Activated gamma-delta T cell (primary cell): ENCODE results near the gene LRRTM4.

Experiments
- DNase-seq: peaks from one replicate; lab custom pipeline; 2025; lab: John Stamatoyannopoulos, UW

Gene LRRTM4

DNA sequence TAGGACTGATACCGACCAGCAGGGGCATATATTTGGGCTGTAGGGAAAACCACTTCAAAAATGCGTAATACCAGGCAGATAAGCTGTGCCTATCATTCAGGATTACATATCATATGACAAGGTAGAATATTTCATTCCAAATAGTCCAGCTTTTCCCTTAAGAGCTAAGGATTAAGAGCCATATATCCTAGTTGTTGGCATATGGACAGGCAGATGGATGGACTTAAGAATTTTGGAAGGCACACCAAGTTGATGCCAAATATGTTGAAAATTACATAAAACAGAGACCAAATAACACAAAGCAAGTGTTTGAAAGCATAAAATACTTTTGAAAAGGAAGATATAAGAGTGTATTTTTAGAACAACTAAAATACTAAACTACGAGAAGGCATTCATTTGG is 52.1 kb downstream of the LRRTM4 start:
- DNase-seq = no peak

DNA sequence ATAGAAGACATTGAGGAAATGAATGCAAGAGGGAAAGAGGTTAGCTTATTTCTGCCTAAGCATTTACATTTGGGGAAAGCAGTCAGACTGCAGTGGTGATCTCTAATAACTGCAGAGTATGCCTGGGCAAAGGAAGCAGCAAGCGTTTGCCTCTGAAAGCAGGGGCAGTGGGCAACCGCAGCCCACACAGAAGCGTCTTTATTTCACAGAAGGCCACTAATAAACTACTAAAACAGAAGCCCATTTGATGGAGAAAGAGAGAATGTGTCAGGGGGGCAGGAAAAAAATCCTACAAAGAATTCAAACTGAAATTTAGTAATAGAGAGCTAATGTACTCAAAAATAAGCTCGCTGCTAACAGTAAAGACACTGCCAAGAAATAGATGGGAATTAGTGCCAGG is 53.1 kb downstream of the LRRTM4 start:
- DNase-seq = no peak

DNA sequence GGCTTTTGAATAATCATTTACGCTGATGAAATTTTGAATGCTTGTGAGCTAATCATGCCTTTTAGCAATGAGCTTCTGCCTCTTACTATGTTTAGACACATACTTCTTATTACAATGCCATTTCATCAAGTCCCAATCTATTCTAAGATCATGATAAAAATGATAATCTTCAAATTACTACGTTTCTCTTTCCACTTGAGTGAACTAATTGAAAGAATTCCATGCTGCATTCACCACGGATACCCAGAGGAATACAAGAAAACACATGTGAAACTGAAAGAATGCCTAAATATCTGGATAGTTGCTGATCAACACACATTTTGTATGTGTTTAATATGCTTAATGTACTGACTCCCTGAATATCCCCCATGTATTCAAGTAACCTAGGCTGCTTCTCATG is 62.3 kb downstream of the LRRTM4 start:
- no peak for DNase-seq

DNA sequence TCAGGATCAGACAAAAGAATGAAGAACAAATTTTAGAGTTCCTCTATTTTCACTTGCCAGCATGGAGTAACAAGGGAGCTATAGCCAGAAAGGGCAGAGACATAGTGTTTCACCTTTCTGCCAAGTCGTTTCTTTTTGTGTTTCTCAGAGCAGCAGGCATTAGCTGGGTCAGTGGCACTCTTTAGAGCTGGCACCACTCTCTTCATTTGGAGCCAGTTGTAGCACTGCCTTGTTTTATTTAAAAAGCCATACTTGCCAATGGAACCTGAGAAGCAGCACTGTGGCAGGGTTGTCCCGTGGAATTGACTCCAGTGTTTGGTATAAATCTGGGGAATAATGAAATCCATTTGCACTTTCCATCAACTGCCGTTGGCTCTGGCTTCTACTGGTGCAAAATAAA is 64.0 kb downstream of the LRRTM4 start:
- no peak for DNase-seq

- DNase-seq = no peak
Measured at GRCh38 chr2:77457665-77458064, 64.5 kb downstream of the LRRTM4 start.

DNA sequence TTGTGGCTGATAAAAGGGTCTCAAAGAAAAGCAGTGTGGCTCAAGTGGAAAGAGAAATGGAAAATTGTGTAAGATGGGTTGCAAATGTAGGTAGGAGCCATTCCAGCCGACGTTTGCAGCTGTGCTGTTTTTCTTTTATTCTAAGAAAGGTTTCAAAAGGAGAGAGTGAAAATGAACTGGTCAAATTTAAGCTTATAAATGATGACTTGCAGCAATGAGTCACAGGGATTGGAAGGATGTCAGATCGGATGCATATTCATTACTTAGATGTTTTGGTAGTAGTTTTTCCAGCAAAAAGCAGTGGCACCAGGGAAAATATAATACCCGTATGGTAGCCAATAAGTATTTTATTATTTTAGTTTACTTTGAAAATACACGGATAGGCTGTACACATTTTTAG is 79.1 kb downstream of the LRRTM4 start:
- DNase-seq = no peak

DNA sequence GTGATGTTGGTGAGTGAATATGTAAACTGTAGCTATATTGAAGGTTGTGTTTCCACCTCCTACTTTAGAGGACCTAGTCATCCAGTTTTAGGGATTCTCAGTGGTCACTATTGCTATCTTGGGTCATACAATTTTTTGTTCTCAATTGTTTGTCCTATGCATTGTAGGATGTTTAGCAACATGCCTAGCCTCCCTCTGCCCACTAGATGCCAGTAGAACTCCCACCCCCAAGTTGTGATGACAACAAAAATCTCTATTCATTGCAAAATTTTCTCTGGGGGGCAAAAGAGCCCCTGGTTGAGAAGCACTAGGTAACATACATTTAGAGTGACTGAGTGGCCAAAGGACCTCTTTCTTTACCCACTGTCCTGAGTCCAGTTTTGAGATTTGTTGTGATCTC is 87.3 kb downstream of the LRRTM4 start:
- DNase-seq = no peak

DNA sequence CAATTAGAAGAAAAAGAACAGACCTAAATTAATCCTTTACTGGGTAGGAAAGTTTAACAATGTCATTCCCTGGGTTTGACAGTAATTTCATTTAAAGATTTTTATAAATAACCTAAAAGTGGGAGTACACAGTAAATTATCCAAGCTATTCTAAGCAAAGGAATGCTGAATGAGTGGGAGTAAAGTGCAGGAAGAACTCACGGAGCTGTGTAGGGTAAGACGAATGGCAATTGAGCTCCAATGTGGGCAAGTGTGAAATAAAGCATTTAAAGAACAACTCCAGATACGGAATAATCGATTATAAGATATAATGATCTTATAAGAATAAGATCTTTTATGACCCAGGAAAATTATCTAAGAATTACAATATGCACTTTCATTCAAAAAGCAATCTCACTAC is 93.2 kb downstream of the LRRTM4 start:
- DNase-seq = no peak

- no peak for DNase-seq
Measured at GRCh38 chr2:77421971-77422370, 100.2 kb downstream of the LRRTM4 start.

- no peak for DNase-seq
Measured at GRCh38 chr2:77418537-77418936, 103.6 kb downstream of the LRRTM4 start.

GRCh38 chr2:77404189-77404588 is 118.0 kb downstream of the LRRTM4 start:
- DNase-seq = no peak

- DNase-seq = no peak
Measured at GRCh38 chr2:77398970-77399600, 123.1 kb downstream of the LRRTM4 start.

GRCh38 chr2:77397763-77398162 is 124.4 kb downstream of the LRRTM4 start:
- DNase-seq = no peak

DNA sequence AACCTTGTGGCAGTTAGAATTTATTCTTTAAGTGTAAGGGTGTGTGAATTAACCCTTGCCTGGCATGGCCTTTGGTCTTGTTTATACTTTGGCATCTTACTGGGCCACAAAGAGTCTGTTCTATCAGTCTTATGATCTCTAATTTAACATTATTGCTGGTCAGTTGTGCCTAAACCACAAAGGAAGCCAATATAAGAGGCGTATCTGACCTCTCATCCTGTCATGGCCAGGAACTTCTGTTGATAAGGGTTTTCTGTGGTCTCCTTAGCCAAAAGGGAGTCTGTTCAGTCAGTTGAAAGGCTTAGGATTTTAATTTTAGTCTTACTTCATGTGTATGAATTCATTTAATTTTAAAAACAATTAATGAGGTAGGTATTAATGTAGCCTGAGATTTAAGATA is 127.2 kb downstream of the LRRTM4 start:
- no peak for DNase-seq

- no peak for DNase-seq
Measured at GRCh38 chr2:77391119-77391518, 131.1 kb downstream of the LRRTM4 start.

- no peak for DNase-seq
Measured at GRCh38 chr2:77387324-77387723, 134.9 kb downstream of the LRRTM4 start.

- DNase-seq = no peak
Measured at GRCh38 chr2:77372636-77373035, 149.5 kb downstream of the LRRTM4 start.

DNA sequence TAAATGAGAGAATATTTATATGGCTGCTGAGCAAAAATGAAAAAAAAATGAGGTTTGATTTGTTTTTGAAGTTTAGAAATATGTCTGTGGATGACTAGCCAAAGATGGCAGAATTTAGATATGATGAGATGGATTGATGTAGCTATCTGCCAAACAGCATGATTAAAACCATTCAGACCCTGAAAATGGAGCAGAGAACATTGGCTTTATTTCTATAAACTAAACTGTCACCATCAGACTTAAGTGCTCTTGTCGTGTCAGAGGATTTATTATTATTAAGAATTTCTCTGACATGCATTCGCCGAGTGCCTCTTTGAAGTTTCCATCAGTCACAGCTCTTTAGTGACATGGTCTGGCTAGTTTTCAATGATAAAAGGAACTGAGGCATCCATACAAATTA is 151.7 kb downstream of the LRRTM4 start:
- DNase-seq = no peak

- no peak for DNase-seq
Measured at GRCh38 chr2:77363277-77363676, 158.9 kb downstream of the LRRTM4 start.

- no peak for DNase-seq
Measured at GRCh38 chr2:77348821-77349220, 173.4 kb downstream of the LRRTM4 start.

GRCh38 chr2:77336013-77336412 is 186.2 kb downstream of the LRRTM4 start:
- DNase-seq = no peak

GRCh38 chr2:77328134-77328931 is 193.8 kb downstream of the LRRTM4 start:
- no peak for DNase-seq

DNA sequence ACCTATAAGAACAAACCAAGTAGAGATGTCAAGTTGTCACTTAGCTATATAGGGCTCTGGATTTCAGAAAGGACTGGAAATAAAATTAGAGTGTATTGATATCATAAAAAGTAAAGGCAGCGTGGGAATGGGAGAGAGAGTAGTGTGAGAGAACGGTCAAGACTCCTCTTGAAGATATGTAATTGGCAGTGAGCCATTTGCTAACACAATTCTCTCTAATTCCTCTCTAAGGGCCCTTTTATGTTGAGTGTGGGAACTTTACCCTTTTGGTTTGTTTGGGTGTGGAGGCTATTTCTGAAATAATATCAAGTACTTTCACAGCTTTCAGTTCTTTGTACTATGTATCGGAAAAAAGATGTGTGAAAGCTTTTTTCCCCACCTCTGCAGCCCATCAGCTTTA is 196.8 kb downstream of the LRRTM4 start:
- no peak for DNase-seq

DNA sequence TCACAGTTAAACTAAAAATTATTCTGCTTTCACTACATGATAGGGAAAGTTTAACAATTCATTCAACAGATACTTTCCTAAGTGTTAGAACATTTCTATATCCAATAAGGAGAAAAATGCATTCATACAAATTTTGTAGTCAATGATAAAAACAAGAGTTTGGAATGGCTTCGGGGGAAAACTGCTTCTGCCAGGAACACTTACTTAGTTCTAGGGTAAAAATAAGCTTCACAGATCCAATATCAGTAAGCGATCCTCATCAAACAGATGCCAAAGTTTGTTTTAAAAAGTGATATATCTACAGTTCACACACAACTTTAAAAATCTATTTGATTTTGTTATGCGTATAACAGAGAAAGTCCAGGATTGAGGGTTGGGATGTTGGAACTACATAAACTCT is 199.7 kb downstream of the LRRTM4 start:
- no peak for DNase-seq
